IMR-90 (cell line): Measurements from ENCODE around the gene INTS15. TPM values are rescaled to one million over a fixed set of nuclear protein-coding genes. Genes with fewer than 3 reads are reported as not detected.

Experiments used
- ATAC-seq: fragments of 200-7000 bp; cut with Tn5 transposase; 2 replicates; pipeline ENCODE4 v1.9.1; 2020; ENCODE audit warnings: low read depth, mild to moderate bottlenecking, moderate library complexity
- BruUV-seq: library from RNA; stranded (reverse); fragments of 400-500 nt; replicated peaks from 2 replicates; lab custom pipeline; 2021; lab: Mats Ljungman, UMichigan
- CTCF ChIA-PET: fragments of 300-600 bp; formaldehyde crosslinking; extraction: SDS; loops from one replicate; lab custom pipeline; 2021; ENCODE audit warnings: antibody characterized with exemption; lab: Yijun Ruan, JAX
- POLR2A ChIA-PET: fragments of 300-600 bp; sonication (Branson Sonifier 250); formaldehyde crosslinking; loops from one replicate; lab custom pipeline; 2022; ENCODE audit warnings: antibody characterized with exemption; ENCODE audit not compliant: unreplicated experiment; lab: Charles Lee
- DNase-seq: peaks from one replicate; pipeline ENCODE4 v3.0.0; 2013
- H2AFZ ChIP-seq: replicated peaks from 2 replicates; pipeline ENCODE3; 2013; ENCODE audit warnings: low read length, mild to moderate bottlenecking; ENCODE audit not compliant: poor library complexity
- H2AK5ac ChIP-seq: 2 replicates; pipeline ENCODE4 v1.6.1; 2013; ENCODE audit warnings: low read depth, low read length, inconsistent platforms
- H2AK9ac ChIP-seq: replicated peaks from 2 replicates; pipeline ENCODE3; 2013; ENCODE audit warnings: mild to moderate bottlenecking, low read depth, low read length, moderate library complexity; ENCODE audit not compliant: poor library complexity
- H2BK120ac ChIP-seq: 2 replicates; pipeline ENCODE4 v1.6.1; 2013; ENCODE audit warnings: low read depth, low read length, inconsistent platforms
- H2BK15ac ChIP-seq: 3 replicates; pipeline ENCODE4 v1.6.1; 2013; ENCODE audit warnings: low read depth, low read length, inconsistent platforms
- H2BK20ac ChIP-seq: 2 replicates; pipeline ENCODE4 v1.6.1; 2013; ENCODE audit warnings: low read depth, mild to moderate bottlenecking, inconsistent platforms, low read length, moderate library complexity
- H2BK5ac ChIP-seq: 2 replicates; pipeline ENCODE4 v1.6.1; 2013; ENCODE audit warnings: mild to moderate bottlenecking, low read depth, low read length, inconsistent platforms; ENCODE audit not compliant: poor library complexity, severe bottlenecking
- H3K14ac ChIP-seq: replicated peaks from 2 replicates; pipeline ENCODE4 v1.6.1; 2013; ENCODE audit warnings: low read depth, low read length, inconsistent platforms
- H3K18ac ChIP-seq: 2 replicates; pipeline ENCODE4 v1.6.1; 2013; ENCODE audit warnings: low read depth, low read length, control low read depth
- H3K23ac ChIP-seq: 2 replicates; pipeline ENCODE4 v1.6.1; 2013; ENCODE audit warnings: low read depth, low read length, inconsistent platforms
- H3K27ac ChIP-seq: 2 replicates; pipeline ENCODE4 v1.5.1; 2013; ENCODE audit warnings: mild to moderate bottlenecking, control low read depth, low read length; ENCODE audit not compliant: insufficient read depth
- H3K27me3 ChIP-seq: 2 replicates; pipeline ENCODE4 v1.6.1; 2013; ENCODE audit warnings: low read length; ENCODE audit not compliant: control insufficient read depth, insufficient read depth
- H3K36me3 ChIP-seq: 2 replicates; pipeline ENCODE4 v1.6.1; 2013; ENCODE audit warnings: low read length, mixed read lengths; ENCODE audit not compliant: control insufficient read depth, insufficient read depth
- H3K4ac ChIP-seq: 2 replicates; pipeline ENCODE4 v1.6.1; 2013; ENCODE audit warnings: low read depth, low read length, inconsistent platforms
- H3K4me1 ChIP-seq: 2 replicates; pipeline ENCODE4 v1.6.1; 2013; ENCODE audit warnings: low read length, mixed read lengths; ENCODE audit not compliant: control insufficient read depth, insufficient read depth
- H3K4me2 ChIP-seq: 2 replicates; pipeline ENCODE4 v1.6.1; 2013; ENCODE audit warnings: low read depth, mild to moderate bottlenecking, control low read depth, low read length, moderate library complexity
- H3K4me3 ChIP-seq: 2 replicates; pipeline ENCODE4 v1.5.1; 2013; ENCODE audit warnings: low read depth, mild to moderate bottlenecking, control low read depth, low read length, moderate library complexity; ENCODE audit not compliant: insufficient read depth
- H3K56ac ChIP-seq: 2 replicates; pipeline ENCODE4 v1.6.1; 2013; ENCODE audit warnings: low read length, inconsistent platforms; ENCODE audit not compliant: insufficient read depth; ENCODE audit errors: extremely low read depth
- H3K79me1 ChIP-seq, 2 experiments: 2 replicates each; pipeline ENCODE4 v1.6.1; 2013; ENCODE audit warnings: low read length in 2 of 2, inconsistent platforms in 1 of 2, low read depth in 1 of 2
- H3K9ac ChIP-seq: 2 replicates; pipeline ENCODE4 v1.6.1; 2013; ENCODE audit warnings: low read depth, low read length, control low read depth
- H3K9me1 ChIP-seq: 2 replicates; pipeline ENCODE4 v1.6.1; 2013; ENCODE audit warnings: low read length, inconsistent platforms; ENCODE audit not compliant: insufficient read depth
- H3K9me3 ChIP-seq: 2 replicates; pipeline ENCODE4 v1.6.1; 2013; ENCODE audit warnings: low read length; ENCODE audit not compliant: control insufficient read depth, insufficient read depth
- H4K20me1 ChIP-seq: 2 replicates; pipeline ENCODE4 v1.6.1; 2013; ENCODE audit warnings: low read length, inconsistent platforms; ENCODE audit not compliant: insufficient read depth
- H4K5ac ChIP-seq: 2 replicates; pipeline ENCODE4 v1.6.1; 2013; ENCODE audit warnings: mild to moderate bottlenecking, low read depth, low read length, control low read depth
- H4K8ac ChIP-seq, 2 experiments: 2 replicates each; pipeline ENCODE4 v1.6.1; 2013; ENCODE audit warnings: low read depth in 2 of 2, low read length in 2 of 2, control low read depth in 1 of 2, inconsistent platforms in 1 of 2
- H4K91ac ChIP-seq: 2 replicates; pipeline ENCODE4 v1.6.1; 2013; ENCODE audit warnings: low read depth, low read length, inconsistent platforms; ENCODE audit not compliant: insufficient read depth
- CEBPB ChIP-seq: IDR thresholded peaks from 2 replicates; pipeline ENCODE4 v1.6.1; 2012; ENCODE audit warnings: low read depth, low read length, improper control_type of control experiment
- FOS ChIP-seq: fragments of 150-350 bp; IDR thresholded peaks from 2 replicates; pipeline ENCODE4 v1.6.1; 2016; ENCODE audit warnings: low read depth, low read length
- MAFK ChIP-seq: IDR thresholded peaks from 2 replicates; pipeline ENCODE4 v1.6.1; 2012; ENCODE audit warnings: low read depth, low read length, improper control_type of control experiment
- MAZ ChIP-seq: IDR thresholded peaks from 2 replicates; pipeline ENCODE4 v1.6.1; 2012; ENCODE audit warnings: low read depth, mild to moderate bottlenecking, low read length, improper control_type of control experiment, moderate library complexity, borderline replicate concordance
- MXI1 ChIP-seq: IDR thresholded peaks from 2 replicates; pipeline ENCODE4 v1.6.1; 2012; ENCODE audit warnings: low read depth, mild to moderate bottlenecking, low read length, moderate library complexity, borderline replicate concordance
- NFE2L2 ChIP-seq: fragments of 150-350 bp; IDR thresholded peaks from 2 replicates; pipeline ENCODE4 v1.6.1; 2016; ENCODE audit warnings: low read depth, mild to moderate bottlenecking, low read length
- POLR2A ChIP-seq: IDR thresholded peaks from 2 replicates; pipeline ENCODE4 v1.6.1; 2012; ENCODE audit warnings: mild to moderate bottlenecking, low read depth, low read length
- RAD21 ChIP-seq: IDR thresholded peaks from 2 replicates; pipeline ENCODE4 v1.6.1; 2012; ENCODE audit warnings: low read length, improper control_type of control experiment
- RCOR1 ChIP-seq: IDR thresholded peaks from 2 replicates; pipeline ENCODE4 v1.6.1; 2012; ENCODE audit warnings: mild to moderate bottlenecking, low read length, improper control_type of control experiment; ENCODE audit not compliant: insufficient replicate concordance
- RFX5 ChIP-seq: IDR thresholded peaks from 2 replicates; pipeline ENCODE4 v1.8.0; 2012; ENCODE audit warnings: low read depth, mild to moderate bottlenecking, low read length, moderate library complexity
- WGBS, 2 experiments: methylation state at CpG; one replicate each; pipeline versions ENCODE4 v1.1.5 to v1.1.7; 2013; ENCODE audit warnings: missing lambda C conversion rate in 2 of 2; ENCODE audit not compliant: insufficient read length in 1 of 2; ENCODE audit errors: extremely low coverage in 2 of 2; 5-methylcytosine and 5-hydroxymethylcytosine counted together
- dilution Hi-C: fragments of 300-500 bp; cut with HindIII; formaldehyde crosslinking; loops from one replicate; pipeline ENCODE4 v1.14.3; 2018; ENCODE audit warnings: low sequenced_read_pairs; ENCODE audit not compliant: unreplicated experiment
- in situ Hi-C: fragments of 300-500 bp; cut with MboI; formaldehyde crosslinking; loops from 3 replicates; pipeline ENCODE4 v1.14.3; 2019; ENCODE audit warnings: low sequenced_read_pairs, inconsistent platforms, mixed read lengths
- intact Hi-C: fragments of 100-400 bp; cut with micrococcal nuclease; formaldehyde crosslinking; loops from 2 replicates; pipeline ENCODE4 v1.10.0; 2022
- polyA plus RNA-seq, 3 experiments: library from polyadenylated mRNA; depleted of rRNA; stranded (reverse); fragments of >200 nt; gene quantifications; 2 replicates each; pipeline ENCODE4 v1.2.3, GENCODE V29; 2012; ENCODE audit warnings: low replicate concordance in 1 of 3
- total RNA-seq: library from RNA; depleted of rRNA; stranded (reverse); fragments of >200 nt; gene quantifications from 2 replicates; pipeline ENCODE4 v1.2.3, GENCODE V29; 2012
- TF ChIP-seq, protein P1 (sequence below): conservative IDR thresholded peaks from 2 replicates; pipeline ENCODE4 v1.5.1; 2012; ENCODE audit warnings: mild to moderate bottlenecking, low read depth, low read length, improper control_type of control experiment
- TF ChIP-seq, protein P2 (sequence below): fragments of 150-350 bp; IDR thresholded peaks from 2 replicates; pipeline ENCODE4 v1.6.1; 2017; ENCODE audit warnings: mild to moderate bottlenecking, antibody characterized with exemption, low read length, low read depth
- TF ChIP-seq, protein P3 (sequence below): fragments of 150-350 bp; IDR thresholded peaks from 2 replicates; pipeline ENCODE4 v1.6.1; 2016; ENCODE audit warnings: low read depth, mild to moderate bottlenecking, low read length, moderate library complexity, borderline replicate concordance

The INTS15 gene
- total and polyA plus RNA-seq, 2 of the 4 experiments (the other 2 are of a cell fraction) = 7.0 to 20.8 TPM

DNA sequence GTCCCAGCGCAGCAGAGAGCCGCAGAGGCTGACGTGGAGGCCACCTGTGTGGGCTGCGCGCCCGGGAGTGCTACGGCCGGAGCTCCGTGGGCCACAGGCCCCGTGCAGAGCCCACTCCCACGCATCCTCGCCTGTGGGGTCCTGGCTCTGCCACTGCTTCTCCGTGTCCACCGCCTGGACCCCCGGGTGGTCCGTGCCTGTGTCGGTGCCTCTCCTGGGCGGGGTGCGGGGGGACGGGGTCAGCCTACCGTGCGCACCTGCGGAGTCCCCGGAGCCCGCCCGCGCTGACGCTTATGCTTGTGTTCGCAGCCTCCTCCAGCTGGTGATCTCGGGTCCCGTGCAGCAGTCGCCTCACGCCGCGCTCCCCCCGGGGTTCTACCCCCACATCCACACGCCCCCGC is 17.8 kb downstream of the INTS15 start:
- ChIA-PET POLR2A (no interaction called here), CTCF (no interaction called here)
- H3K56ac ChIP-seq = no peak overlapping the region
- H3K4ac ChIP-seq = no peak overlapping the region
- H3K36me3 ChIP-seq = peaks cover 22% of the 10 kb centered on the region
- no peak overlapping the region for H3K23ac ChIP-seq
- dilution Hi-C loops = no loop called here
- no peak overlapping the region for H2BK120ac ChIP-seq
- in situ Hi-C loops = no loop called here
- H2AK5ac ChIP-seq = no peak overlapping the region
- intact Hi-C loops = no loop called here
- no peak overlapping the region for H3K4me3 ChIP-seq
- no peak overlapping the region for H4K5ac ChIP-seq
- 0 out of 2 replicates have a peak, but pooled peaks cover under 1% of the 10 kb centered on the region for H4K20me1 ChIP-seq
- no peaks in the 10 kb centered on the region for H3K4me1 ChIP-seq
- H3K4me2 ChIP-seq = no peak overlapping the region
- no peak overlapping the region for H4K8ac ChIP-seq
- H2AK9ac ChIP-seq = no peak overlapping the region
- no peak overlapping the region for H3K9ac ChIP-seq
- TF ChIP-seq MXI1 (no peak), RFX5 (no peak), NFE2L2 (no peak), CEBPB (no peak), MAZ (no peak), RAD21 (no peak), FOS (no peak), MAFK (no peak), POLR2A (no peak), RCOR1 (no peak)
- TF ChIP-seq, protein P1, sequence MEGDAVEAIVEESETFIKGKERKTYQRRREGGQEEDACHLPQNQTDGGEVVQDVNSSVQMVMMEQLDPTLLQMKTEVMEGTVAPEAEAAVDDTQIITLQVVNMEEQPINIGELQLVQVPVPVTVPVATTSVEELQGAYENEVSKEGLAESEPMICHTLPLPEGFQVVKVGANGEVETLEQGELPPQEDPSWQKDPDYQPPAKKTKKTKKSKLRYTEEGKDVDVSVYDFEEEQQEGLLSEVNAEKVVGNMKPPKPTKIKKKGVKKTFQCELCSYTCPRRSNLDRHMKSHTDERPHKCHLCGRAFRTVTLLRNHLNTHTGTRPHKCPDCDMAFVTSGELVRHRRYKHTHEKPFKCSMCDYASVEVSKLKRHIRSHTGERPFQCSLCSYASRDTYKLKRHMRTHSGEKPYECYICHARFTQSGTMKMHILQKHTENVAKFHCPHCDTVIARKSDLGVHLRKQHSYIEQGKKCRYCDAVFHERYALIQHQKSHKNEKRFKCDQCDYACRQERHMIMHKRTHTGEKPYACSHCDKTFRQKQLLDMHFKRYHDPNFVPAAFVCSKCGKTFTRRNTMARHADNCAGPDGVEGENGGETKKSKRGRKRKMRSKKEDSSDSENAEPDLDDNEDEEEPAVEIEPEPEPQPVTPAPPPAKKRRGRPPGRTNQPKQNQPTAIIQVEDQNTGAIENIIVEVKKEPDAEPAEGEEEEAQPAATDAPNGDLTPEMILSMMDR = no peak
- TF ChIP-seq, protein P2, sequence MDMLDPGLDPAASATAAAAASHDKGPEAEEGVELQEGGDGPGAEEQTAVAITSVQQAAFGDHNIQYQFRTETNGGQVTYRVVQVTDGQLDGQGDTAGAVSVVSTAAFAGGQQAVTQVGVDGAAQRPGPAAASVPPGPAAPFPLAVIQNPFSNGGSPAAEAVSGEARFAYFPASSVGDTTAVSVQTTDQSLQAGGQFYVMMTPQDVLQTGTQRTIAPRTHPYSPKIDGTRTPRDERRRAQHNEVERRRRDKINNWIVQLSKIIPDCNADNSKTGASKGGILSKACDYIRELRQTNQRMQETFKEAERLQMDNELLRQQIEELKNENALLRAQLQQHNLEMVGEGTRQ = no peak
- TF ChIP-seq, protein P3, sequence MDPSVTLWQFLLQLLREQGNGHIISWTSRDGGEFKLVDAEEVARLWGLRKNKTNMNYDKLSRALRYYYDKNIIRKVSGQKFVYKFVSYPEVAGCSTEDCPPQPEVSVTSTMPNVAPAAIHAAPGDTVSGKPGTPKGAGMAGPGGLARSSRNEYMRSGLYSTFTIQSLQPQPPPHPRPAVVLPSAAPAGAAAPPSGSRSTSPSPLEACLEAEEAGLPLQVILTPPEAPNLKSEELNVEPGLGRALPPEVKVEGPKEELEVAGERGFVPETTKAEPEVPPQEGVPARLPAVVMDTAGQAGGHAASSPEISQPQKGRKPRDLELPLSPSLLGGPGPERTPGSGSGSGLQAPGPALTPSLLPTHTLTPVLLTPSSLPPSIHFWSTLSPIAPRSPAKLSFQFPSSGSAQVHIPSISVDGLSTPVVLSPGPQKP = no peak
- no peak overlapping the region for H2BK15ac ChIP-seq
- no peak overlapping the region for H3K14ac ChIP-seq
- no peak overlapping the region for H2AFZ ChIP-seq
- no peaks in the 10 kb centered on the region for H3K9me1 ChIP-seq
- no peak for ATAC-seq
- H3K9me3 ChIP-seq = no peaks in the 10 kb centered on the region
- no peak overlapping the region for H3K18ac ChIP-seq
- DNase-seq = no peak
- no peaks in the 10 kb centered on the region; the same call in 1 of the 2 replicates for H3K27me3 ChIP-seq
- no peak overlapping the region for H4K91ac ChIP-seq
- no peak overlapping the region for H2BK20ac ChIP-seq
- H3K79me1 ChIP-seq = 0 out of 4 replicates have a peak, but pooled peaks cover 0 to 3% of the 10 kb centered on the region in 2 experiments
- WGBS, 2 experiments = 92% methylated on average over 25 of the region's 38 CpGs; no CpG with 5 or more reads in 1 of the 2 experiments
- no peak overlapping the region for H2BK5ac ChIP-seq
- no peak overlapping the region for H3K27ac ChIP-seq
- BruUV-seq = no TSS peak
